Measurements from ENCODE around the gene TELO2.

The TELO2 gene

DNA sequence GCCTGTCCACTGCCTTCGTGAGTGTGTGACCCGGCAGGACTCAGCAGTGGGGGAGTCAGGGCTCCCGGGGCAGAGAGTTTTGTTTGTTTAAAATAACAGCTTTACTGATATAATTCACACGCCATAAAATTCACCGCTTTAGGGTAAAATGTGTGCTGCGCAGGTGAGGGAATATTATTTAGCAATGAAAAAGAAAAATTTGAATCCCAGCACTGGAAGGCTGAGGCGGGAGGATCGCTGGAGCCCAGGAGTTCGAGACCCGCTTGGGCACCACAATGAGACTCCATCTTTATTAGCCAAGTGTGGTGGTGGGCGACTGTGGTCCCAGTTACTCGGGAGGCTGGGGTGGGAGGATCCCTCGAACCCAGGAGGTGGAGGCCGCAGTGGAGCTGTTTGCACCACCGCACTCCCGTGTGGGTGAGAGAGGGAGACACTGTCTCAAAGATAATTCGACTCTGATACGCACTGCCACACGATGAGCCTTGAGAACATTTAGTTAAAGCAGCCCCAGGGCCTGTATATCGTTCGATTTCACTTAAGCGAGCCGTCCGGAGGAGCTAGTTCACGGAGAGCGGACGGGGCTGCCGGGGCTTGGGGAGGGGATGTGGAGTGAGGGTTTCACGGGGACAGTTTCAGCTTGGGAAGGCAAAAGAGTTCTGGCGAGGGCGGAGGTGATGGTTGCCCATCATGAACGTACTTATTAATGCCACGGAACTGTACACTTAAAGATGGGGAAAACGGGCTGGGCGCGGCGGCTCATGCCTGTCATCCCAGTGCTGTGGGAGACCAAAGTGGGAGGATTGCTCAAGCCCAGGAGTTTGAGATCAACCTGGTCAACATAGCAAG lies 10.2 kb downstream of the TELO2 start:
- Histone ChIP-seq H2BK15ac (ENCODE audit: low read length) (no peak overlapping the region), H3K27ac (replicated peaks; ENCODE audit: low read length) (no peak overlapping the region), H2AFZ (ENCODE audit: low read length) (no peak overlapping the region), H3K4me2 (ENCODE audit: insufficient read depth, low read length, poor library complexity, severe bottlenecking) (peak overlapping the region; percentile 11), H3K4me3 (ENCODE audit: low read length in 2 of 2) (no peak overlapping the region), H3K9me3 (replicated peaks in 1 of 2; ENCODE audit: control insufficient read depth in 2 of 2, insufficient read depth in 1 of 2, low read depth in 1 of 2, low read length in 2 of 2) (peaks cover 0 to 3% of the 10 kb centered on the region in 2 donors), H3K27me3 (ENCODE audit: control insufficient read depth in 3 of 3, insufficient read depth in 3 of 3, low read depth in 1 of 3, low read length in 3 of 3) (no peaks in the 10 kb centered on the region), H2AK5ac (ENCODE audit: low read depth, low read length) (no peak overlapping the region), H4K91ac (ENCODE audit: low read depth, low read length, poor library complexity) (no peak overlapping the region), H3K18ac (ENCODE audit: low read length) (no peak overlapping the region), H4K8ac (ENCODE audit: low read depth, low read length) (no peak overlapping the region), H2BK5ac (ENCODE audit: low read length) (no peak overlapping the region), H3K23ac (ENCODE audit: low read depth, low read length, poor library complexity) (no peak overlapping the region), H3K4me1 (ENCODE audit: control insufficient read depth in 2 of 2, insufficient read depth in 1 of 2, low read depth in 1 of 2, low read length in 2 of 2) (no peaks in the 10 kb centered on the region), H2BK120ac (ENCODE audit: low read depth, low read length) (no peak overlapping the region), H3K14ac (ENCODE audit: low read length) (no peak overlapping the region), H3K9ac (ENCODE audit: low read depth, low read length, poor library complexity) (no peak overlapping the region), H3K4ac (ENCODE audit: low read length) (no peak overlapping the region), H3K36me3 (replicated peaks in 1 of 2; ENCODE audit: control insufficient read depth in 2 of 2, insufficient read depth in 2 of 2, low read length in 2 of 2) (peaks cover 39 to 88% of the 10 kb centered on the region in 2 donors), H3K79me1 (ENCODE audit: low read depth, low read length) (peaks cover 9% of the 10 kb centered on the region), H2BK12ac (ENCODE audit: low read length) (no peak overlapping the region)
- no CpG with 5 or more reads among the region's 37 CpGs for WGBS, 2 donors (ENCODE audit: extremely low coverage in 2 of 2, insufficient read length in 2 of 2, insufficient replicate concordance in 1 of 2)
- DNase-seq (ENCODE audit: low spot score), result no peak

DNA sequence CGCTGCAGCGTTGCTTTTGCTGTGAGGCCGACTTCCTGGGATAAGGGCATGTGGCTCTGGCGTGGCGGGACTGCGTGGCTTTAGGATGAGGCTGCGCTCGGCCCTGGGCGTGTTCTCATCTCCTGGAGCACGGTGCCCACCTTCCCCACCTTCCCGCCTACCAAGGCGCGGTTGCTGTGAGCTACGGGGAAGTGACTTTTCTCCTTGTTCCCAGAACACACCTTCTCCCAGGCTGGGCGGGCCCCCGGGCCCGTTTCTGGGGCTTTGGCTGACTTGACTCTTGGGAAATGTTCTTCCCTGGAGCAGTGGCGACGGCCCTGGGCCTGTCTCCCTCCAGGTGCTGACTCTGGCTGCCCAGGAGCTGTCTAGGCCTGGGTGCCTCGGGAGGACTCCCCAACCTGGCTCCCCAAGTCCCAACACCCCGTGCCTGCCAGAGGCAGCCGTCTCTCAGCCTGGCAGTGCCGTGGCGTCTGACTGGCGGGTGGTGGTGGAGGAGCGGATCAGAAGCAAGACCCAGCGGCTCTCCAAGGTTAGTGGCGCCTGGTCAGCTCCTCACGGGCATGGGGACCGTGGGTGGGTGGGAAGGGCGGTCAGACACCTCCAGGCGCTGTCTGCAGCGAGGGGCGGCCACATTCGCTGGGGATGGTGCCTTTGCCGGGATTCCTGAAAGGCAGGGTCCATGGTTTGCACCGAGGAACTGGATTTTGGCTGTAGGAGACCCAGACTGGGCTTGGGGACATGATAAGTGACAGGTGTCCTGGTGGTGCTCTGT lies 12.1 kb downstream of the TELO2 start:
- no CpG with 5 or more reads among the region's 37 CpGs for WGBS, 2 donors (ENCODE audit: extremely low coverage in 2 of 2, insufficient read length in 2 of 2, insufficient replicate concordance in 1 of 2)
- Histone ChIP-seq H2BK12ac (ENCODE audit: low read length) (no peak overlapping the region), H4K91ac (ENCODE audit: low read depth, low read length, poor library complexity) (no peak overlapping the region), H3K14ac (ENCODE audit: low read length) (no peak overlapping the region), H3K4me2 (ENCODE audit: insufficient read depth, low read length, poor library complexity, severe bottlenecking) (no peak overlapping the region), H2BK5ac (ENCODE audit: low read length) (no peak overlapping the region), H3K9me3 (replicated peaks in 1 of 2; ENCODE audit: control insufficient read depth in 2 of 2, insufficient read depth in 1 of 2, low read depth in 1 of 2, low read length in 2 of 2) (peaks cover 0 to 3% of the 10 kb centered on the region in 2 donors), H2AFZ (ENCODE audit: low read length) (no peak overlapping the region), H3K79me1 (ENCODE audit: low read depth, low read length) (peaks cover 10% of the 10 kb centered on the region), H3K23ac (ENCODE audit: low read depth, low read length, poor library complexity) (no peak overlapping the region), H2AK5ac (ENCODE audit: low read depth, low read length) (no peak overlapping the region), H4K8ac (ENCODE audit: low read depth, low read length) (no peak overlapping the region), H3K36me3 (replicated peaks in 1 of 2; ENCODE audit: control insufficient read depth in 2 of 2, insufficient read depth in 2 of 2, low read length in 2 of 2) (peaks cover 39 to 87% of the 10 kb centered on the region in 2 donors), H3K4me3 (ENCODE audit: low read length in 2 of 2) (peak overlapping the region in 1 of 2 donors; percentile 46), H2BK120ac (ENCODE audit: low read depth, low read length) (no peak overlapping the region), H2BK15ac (ENCODE audit: low read length) (no peak overlapping the region), H3K4me1 (ENCODE audit: control insufficient read depth in 2 of 2, insufficient read depth in 1 of 2, low read depth in 1 of 2, low read length in 2 of 2) (no peaks in the 10 kb centered on the region), H3K18ac (ENCODE audit: low read length) (no peak overlapping the region), H3K27ac (replicated peaks; ENCODE audit: low read length) (no peak overlapping the region), H3K27me3 (ENCODE audit: control insufficient read depth in 3 of 3, insufficient read depth in 3 of 3, low read depth in 1 of 3, low read length in 3 of 3) (no peaks in the 10 kb centered on the region), H3K9ac (ENCODE audit: low read depth, low read length, poor library complexity) (peak overlapping the region; percentile 21), H3K4ac (ENCODE audit: low read length) (no peak overlapping the region)
- DNase-seq (ENCODE audit: low spot score), result no peak

DNA sequence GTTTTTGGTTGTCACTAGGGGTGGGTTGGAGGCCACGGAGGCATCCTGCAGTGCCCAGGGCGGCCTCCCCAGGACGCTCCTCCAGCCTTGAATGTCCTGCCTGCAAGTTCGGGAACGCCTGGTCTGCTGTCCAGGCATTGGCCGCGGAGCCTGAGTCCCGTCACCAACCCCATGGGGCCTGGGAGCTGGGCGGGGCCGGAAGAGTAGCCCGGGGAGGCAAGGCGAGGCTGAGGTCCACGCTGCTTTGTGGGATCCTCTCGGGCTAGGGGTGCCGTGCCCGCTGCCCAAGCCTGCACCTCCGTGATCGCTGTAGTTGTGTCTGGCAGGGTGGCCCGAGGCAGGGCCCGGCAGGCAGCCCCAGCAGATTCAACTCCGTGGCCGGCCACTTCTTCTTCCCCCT lies 12.8 kb downstream of the TELO2 start:
- Histone ChIP-seq H2AK5ac (ENCODE audit: low read depth, low read length) (no peak overlapping the region), H2BK15ac (ENCODE audit: low read length) (no peak overlapping the region), H4K8ac (ENCODE audit: low read depth, low read length) (no peak overlapping the region), H2BK12ac (ENCODE audit: low read length) (no peak overlapping the region), H3K4me3 (ENCODE audit: low read length in 2 of 2) (no peak overlapping the region), H3K14ac (ENCODE audit: low read length) (peak overlapping the region; percentile 63), H2BK120ac (ENCODE audit: low read depth, low read length) (no peak overlapping the region), H3K9me3 (replicated peaks in 1 of 2; ENCODE audit: control insufficient read depth in 2 of 2, insufficient read depth in 1 of 2, low read depth in 1 of 2, low read length in 2 of 2) (peaks cover 0 to 3% of the 10 kb centered on the region in 2 donors), H3K4me1 (ENCODE audit: control insufficient read depth in 2 of 2, insufficient read depth in 1 of 2, low read depth in 1 of 2, low read length in 2 of 2) (no peaks in the 10 kb centered on the region), H3K4me2 (ENCODE audit: insufficient read depth, low read length, poor library complexity, severe bottlenecking) (no peak overlapping the region), H3K36me3 (replicated peaks in 1 of 2; ENCODE audit: control insufficient read depth in 2 of 2, insufficient read depth in 2 of 2, low read length in 2 of 2) (peaks cover 43 to 87% of the 10 kb centered on the region in 2 donors), H3K9ac (ENCODE audit: low read depth, low read length, poor library complexity) (no peak overlapping the region), H2BK5ac (ENCODE audit: low read length) (no peak overlapping the region), H3K27ac (replicated peaks; ENCODE audit: low read length) (no peak overlapping the region), H2AFZ (ENCODE audit: low read length) (no peak overlapping the region), H3K23ac (ENCODE audit: low read depth, low read length, poor library complexity) (no peak overlapping the region), H3K4ac (ENCODE audit: low read length) (no peak overlapping the region), H3K18ac (ENCODE audit: low read length) (no peak overlapping the region), H3K27me3 (ENCODE audit: control insufficient read depth in 3 of 3, insufficient read depth in 3 of 3, low read depth in 1 of 3, low read length in 3 of 3) (no peaks in the 10 kb centered on the region), H3K79me1 (ENCODE audit: low read depth, low read length) (peaks cover 10% of the 10 kb centered on the region), H4K91ac (ENCODE audit: low read depth, low read length, poor library complexity) (no peak overlapping the region)
- DNase-seq (ENCODE audit: low spot score), result no peak
- no CpG with 5 or more reads among the region's 22 CpGs for WGBS, 2 donors (ENCODE audit: extremely low coverage in 2 of 2, insufficient read length in 2 of 2, insufficient replicate concordance in 1 of 2)
